Measurements from ENCODE around the gene KLHL17. TPM values are rescaled to one million over a fixed set of nuclear protein-coding genes. Genes with fewer than 3 reads are reported as not detected.

The KLHL17 gene
- total RNA-seq, 1 donor from 2014 or later = 17.0 TPM

- DNase-seq (peak; percentile 62), ATAC-seq (no peak)
- H3K4me3 ChIP-seq = peak overlapping the region; percentile 68
- H3K4me1 ChIP-seq = peaks cover 33% of the 10 kb centered on the region
- H3K27me3 ChIP-seq (ENCODE audit: low read depth) = peaks cover 54% of the 10 kb centered on the region
- no peaks in the 10 kb centered on the region for H3K9me3 ChIP-seq
- intact Hi-C loops (cut with DNase I) = no loop called here
- no peaks in the 10 kb centered on the region for H3K36me3 ChIP-seq
- peak overlapping the region; percentile 99 for H3K27ac ChIP-seq
- TF ChIP-seq CTCF (IDR thresholded peaks at IDR 0.05) = no peak
Measured at GRCh38 chr1:998995-999724, 38.8 kb downstream of the KLHL17 start.

- no peak for TF ChIP-seq CTCF (IDR thresholded peaks at IDR 0.05)
- ATAC-seq (peak; percentile 89 to 90), DNase-seq (peak; percentile 95)
- H3K27ac ChIP-seq = peak within 1 kb of the TSS; percentile 99
- H3K9me3 ChIP-seq = no peaks in the 10 kb centered on the region
- peak within 1 kb of the TSS; percentile 68 for H3K4me3 ChIP-seq
- H3K27me3 ChIP-seq (ENCODE audit: low read depth) = peaks cover 53% of the 10 kb centered on the region
- intact Hi-C loops (cut with DNase I) = no loop called here
- H3K36me3 ChIP-seq = no peaks in the 10 kb centered on the region
- peaks cover 40% of the 10 kb centered on the region for H3K4me1 ChIP-seq
Measured at GRCh38 chr1:999725-1000356, 39.5 kb downstream of the KLHL17 start, which contains the start of gene HES4. HES4 (minus strand) TSS chr1:1000097; CDS start chr1:999973, 124 bp downstream.

GRCh38 chr1:1000357-1001056, 40.1 kb downstream of the KLHL17 start:
- ATAC-seq (peak; percentile 72 to 76), DNase-seq (peak; percentile 84)
- Histone ChIP-seq H3K27ac (peak overlapping the region; percentile 99), H3K36me3 (no peaks in the 10 kb centered on the region), H3K9me3 (no peaks in the 10 kb centered on the region), H3K27me3 (ENCODE audit: low read depth) (peaks cover 50% of the 10 kb centered on the region), H3K4me1 (peaks cover 47% of the 10 kb centered on the region), H3K4me3 (peak overlapping the region; percentile 68)
- no peak for TF ChIP-seq CTCF (IDR thresholded peaks at IDR 0.05)
- intact Hi-C loops (cut with DNase I) = no loop called here

- TF ChIP-seq CTCF (IDR thresholded peaks at IDR 0.05) = no peak
- Histone ChIP-seq H3K27me3 (ENCODE audit: low read depth) (peaks cover 50% of the 10 kb centered on the region), H3K4me3 (peak overlapping the region; percentile 68), H3K9me3 (no peaks in the 10 kb centered on the region), H3K4me1 (peaks cover 50% of the 10 kb centered on the region), H3K36me3 (no peaks in the 10 kb centered on the region), H3K27ac (peak overlapping the region; percentile 99)
- intact Hi-C loops (cut with DNase I) = no loop called here
- no peak for DNase-seq
- ATAC-seq = no peak
Measured at GRCh38 chr1:1001057-1001783, 40.8 kb downstream of the KLHL17 start.
